AG09309 (cell line): ENCODE data around the gene SUSD2.

Experiments
- DNase-seq: peaks from one replicate; pipeline ENCODE4 v3.0.0-alpha.2; 2010; ENCODE audit warnings: low read depth
- H3K4me3 ChIP-seq: 2 replicates; pipeline ENCODE4 v1.5.1; 2011; ENCODE audit warnings: mild to moderate bottlenecking, low read depth, low read length, moderate library complexity; ENCODE audit not compliant: control insufficient read depth
- TF ChIP-seq, protein P1 (sequence below): IDR thresholded peaks from 2 replicates; pipeline ENCODE4 v1.5.1; 2011; ENCODE audit warnings: mild to moderate bottlenecking, low read depth, low read length, inconsistent platforms; ENCODE audit not compliant: insufficient read depth, control insufficient read depth; ENCODE audit errors: missing control alignments

The SUSD2 gene

DNA sequence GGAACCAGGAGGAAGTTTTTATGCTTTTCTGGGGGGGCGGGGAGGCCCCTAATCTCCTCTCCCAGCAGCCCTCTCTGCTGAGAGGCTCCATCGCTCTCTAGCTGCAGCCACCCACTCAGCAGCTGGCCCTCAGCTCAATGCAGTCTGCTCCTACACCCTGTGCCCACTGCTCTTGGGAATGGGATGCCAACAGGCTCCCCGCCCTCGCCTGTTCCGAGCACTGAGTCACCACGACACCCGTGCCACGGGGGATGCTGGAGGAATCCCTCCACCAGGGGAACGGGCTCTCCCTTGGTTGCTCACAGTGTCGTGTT lies 23.5 kb upstream of the SUSD2 start:
- H3K4me3 ChIP-seq, result no peak overlapping the region
- DNase-seq, result no peak
- TF ChIP-seq, protein P1, sequence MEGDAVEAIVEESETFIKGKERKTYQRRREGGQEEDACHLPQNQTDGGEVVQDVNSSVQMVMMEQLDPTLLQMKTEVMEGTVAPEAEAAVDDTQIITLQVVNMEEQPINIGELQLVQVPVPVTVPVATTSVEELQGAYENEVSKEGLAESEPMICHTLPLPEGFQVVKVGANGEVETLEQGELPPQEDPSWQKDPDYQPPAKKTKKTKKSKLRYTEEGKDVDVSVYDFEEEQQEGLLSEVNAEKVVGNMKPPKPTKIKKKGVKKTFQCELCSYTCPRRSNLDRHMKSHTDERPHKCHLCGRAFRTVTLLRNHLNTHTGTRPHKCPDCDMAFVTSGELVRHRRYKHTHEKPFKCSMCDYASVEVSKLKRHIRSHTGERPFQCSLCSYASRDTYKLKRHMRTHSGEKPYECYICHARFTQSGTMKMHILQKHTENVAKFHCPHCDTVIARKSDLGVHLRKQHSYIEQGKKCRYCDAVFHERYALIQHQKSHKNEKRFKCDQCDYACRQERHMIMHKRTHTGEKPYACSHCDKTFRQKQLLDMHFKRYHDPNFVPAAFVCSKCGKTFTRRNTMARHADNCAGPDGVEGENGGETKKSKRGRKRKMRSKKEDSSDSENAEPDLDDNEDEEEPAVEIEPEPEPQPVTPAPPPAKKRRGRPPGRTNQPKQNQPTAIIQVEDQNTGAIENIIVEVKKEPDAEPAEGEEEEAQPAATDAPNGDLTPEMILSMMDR, result no peak

DNA sequence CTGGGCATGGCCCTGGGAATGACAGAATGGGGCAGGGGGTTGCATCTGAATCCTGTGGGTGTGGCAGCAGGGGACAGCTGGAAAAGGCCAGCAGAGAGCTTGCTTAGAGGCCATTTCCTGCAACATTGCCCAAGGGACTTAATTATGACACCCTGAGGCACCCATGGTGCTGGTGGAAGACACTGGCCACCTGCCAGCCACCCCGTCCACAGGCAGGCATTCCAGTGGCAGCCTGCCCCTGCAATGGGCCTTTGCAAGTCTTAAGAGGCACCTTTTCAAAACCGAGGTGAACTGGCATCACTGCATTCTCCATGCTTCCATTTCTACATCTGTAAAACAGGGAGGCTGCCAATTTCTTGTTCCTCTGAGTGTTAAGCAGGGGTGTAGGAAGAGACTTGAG lies 21.6 kb upstream of the SUSD2 start:
- no peak overlapping the region for H3K4me3 ChIP-seq
- TF ChIP-seq, protein P1, result no peak
- no peak for DNase-seq

DNA sequence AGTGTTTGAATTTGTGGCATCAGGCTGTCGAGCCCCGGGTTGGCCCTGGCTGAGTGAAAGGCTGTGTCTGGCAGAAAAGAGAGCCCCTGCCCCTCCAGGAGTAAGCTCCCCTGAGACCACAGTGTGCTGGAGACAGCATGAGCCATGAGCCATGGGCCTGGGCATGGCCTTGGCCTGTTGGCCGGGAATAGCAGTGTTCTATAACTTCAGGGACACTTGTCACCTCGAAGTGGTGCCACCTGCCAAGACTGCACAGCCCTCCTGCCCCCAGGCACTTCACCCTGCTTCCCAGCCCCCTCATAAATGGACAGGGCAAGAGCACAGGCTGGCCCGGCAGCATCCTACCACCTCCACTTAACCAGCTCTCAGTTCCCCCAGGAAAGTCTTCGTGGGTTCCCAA lies 20.7 kb upstream of the SUSD2 start:
- TF ChIP-seq, protein P1, result no peak
- no peak overlapping the region for H3K4me3 ChIP-seq
- no peak for DNase-seq

DNA sequence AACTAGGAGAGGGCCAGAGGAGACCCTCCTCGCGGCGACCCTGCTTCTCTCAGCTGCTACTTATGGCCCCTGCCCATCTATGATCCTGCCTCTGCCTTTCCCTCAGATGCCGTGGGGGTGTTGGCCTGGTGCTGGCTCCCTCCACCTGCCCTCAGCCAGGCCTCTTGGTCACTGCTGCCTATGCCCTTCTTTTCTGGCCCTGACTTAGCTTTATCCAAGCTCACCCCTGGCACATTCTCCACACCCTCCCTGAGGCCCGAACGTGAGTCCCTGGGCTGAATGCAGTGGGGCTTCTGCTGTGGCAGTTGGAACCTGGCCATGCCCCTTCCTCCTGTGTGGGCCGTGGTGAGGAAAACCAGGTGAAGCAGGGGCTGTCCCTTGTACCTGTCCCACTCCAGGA lies 19.8 kb upstream of the SUSD2 start:
- no peak for DNase-seq
- no peak overlapping the region for H3K4me3 ChIP-seq
- TF ChIP-seq, protein P1, result no peak

DNA sequence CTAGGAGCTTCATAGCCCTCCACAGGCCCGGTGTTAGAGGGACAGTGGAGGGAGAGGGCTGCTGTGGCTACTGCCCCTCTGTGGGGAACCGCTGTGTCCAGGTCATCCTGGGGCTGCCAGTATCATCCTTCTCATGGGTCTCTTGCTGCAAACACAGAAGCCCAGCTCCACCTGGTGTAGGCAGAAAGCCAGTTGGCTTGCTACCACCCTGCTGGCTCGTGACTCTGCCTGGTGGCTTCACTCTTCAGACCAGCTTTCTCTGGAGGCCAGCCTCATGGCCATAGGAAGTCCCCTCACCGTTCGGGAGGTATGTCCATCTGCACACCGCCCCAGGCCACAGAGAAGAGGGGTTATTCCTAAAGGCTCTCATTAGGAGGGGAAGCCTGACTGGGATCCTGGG lies 19.4 kb upstream of the SUSD2 start:
- H3K4me3 ChIP-seq, result no peak overlapping the region
- no peak for DNase-seq
- TF ChIP-seq, protein P1, result no peak

DNA sequence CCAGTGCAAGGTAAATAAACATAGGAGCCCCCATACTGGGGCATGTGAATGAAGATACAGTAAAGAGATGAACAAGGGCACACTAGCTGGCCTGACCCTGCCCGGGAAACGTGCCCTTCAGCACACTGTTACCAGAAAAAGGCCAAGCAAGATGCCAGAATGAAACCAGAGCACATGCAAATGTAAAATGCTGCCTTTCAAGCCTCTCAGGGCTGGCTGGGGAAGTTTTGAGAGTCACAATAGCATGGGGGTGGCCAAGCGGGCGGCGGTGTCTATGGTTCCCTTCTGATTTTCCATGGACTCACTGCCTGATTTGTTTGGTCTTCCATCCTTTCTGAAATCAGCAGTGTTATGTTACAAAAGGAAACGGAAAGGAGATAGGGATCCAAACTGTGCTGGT lies 18.9 kb upstream of the SUSD2 start:
- H3K4me3 ChIP-seq, result no peak overlapping the region
- DNase-seq, result no peak
- TF ChIP-seq, protein P1, result no peak

DNA sequence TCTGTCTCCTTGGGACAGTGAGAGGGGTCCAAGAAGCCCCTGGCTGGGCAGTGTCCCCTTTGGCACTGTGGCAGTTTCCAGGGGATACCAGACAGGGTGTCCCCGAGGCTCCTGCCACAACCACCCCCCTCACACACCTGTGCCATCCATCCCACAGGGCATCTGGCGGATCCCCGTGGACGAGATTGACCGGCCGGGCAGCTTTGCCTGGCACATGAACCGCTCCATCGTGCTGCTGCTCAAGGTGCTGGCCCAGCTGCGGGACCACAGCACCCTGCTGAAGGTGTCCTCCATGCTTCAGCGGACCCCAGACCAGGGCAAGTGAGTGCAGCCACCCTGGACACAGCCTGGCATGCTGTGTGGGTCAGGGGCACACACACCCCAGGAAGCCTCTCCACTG lies 17.0 kb upstream of the SUSD2 start:
- TF ChIP-seq, protein P1, result no peak
- H3K4me3 ChIP-seq, result no peak overlapping the region
- no peak for DNase-seq
